Measurements from ENCODE around the gene MCF2L2. TPM values are rescaled to one million over a fixed set of nuclear protein-coding genes. Genes with fewer than 3 reads are reported as not detected.

MCF2L2 gene
- total and polyA plus RNA-seq, 11 donors = 0.12 to 1.4 (median 0.23) TPM; not detected in 1

DNA sequence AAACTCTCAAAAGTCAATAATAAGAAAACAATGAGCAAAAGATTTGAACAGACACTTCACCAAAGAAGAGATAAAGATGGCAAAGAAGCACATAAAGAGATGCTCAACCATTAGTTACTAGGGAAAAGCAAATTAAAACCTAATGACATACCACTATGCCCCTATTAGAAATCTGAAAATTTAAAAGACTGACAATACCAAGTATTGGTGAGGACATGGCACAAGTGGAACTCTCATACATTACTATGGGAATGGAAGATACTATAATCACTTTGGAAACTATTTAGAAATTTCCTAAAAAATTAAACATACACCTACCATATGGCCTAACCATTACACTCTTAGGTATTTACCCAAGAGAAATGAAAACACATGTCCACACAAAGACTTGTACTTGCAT, 230.7 kb downstream of the MCF2L2 start:
- Histone ChIP-seq H3K4me3 (no peak overlapping the region), H3K27ac (no peak overlapping the region), H3K27me3 (no peaks in the 10 kb centered on the region), H3K9me3 (peaks cover 0 to 4% (median 0%) of the 10 kb centered on the region in 12 donors), H3K36me3 (no peaks in the 10 kb centered on the region), H3K4me1 (no peaks in the 10 kb centered on the region)
- intact Hi-C loops (cut with DNase I) = no loop called here
- ATAC-seq (no peak), DNase-seq (no peak)
- no peak for TF ChIP-seq POLR2A (IDR thresholded peaks at IDR 0.05)
- TF ChIP-seq, protein P1, sequence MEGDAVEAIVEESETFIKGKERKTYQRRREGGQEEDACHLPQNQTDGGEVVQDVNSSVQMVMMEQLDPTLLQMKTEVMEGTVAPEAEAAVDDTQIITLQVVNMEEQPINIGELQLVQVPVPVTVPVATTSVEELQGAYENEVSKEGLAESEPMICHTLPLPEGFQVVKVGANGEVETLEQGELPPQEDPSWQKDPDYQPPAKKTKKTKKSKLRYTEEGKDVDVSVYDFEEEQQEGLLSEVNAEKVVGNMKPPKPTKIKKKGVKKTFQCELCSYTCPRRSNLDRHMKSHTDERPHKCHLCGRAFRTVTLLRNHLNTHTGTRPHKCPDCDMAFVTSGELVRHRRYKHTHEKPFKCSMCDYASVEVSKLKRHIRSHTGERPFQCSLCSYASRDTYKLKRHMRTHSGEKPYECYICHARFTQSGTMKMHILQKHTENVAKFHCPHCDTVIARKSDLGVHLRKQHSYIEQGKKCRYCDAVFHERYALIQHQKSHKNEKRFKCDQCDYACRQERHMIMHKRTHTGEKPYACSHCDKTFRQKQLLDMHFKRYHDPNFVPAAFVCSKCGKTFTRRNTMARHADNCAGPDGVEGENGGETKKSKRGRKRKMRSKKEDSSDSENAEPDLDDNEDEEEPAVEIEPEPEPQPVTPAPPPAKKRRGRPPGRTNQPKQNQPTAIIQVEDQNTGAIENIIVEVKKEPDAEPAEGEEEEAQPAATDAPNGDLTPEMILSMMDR (IDR thresholded peaks at IDR 0.05) = no peak

DNA sequence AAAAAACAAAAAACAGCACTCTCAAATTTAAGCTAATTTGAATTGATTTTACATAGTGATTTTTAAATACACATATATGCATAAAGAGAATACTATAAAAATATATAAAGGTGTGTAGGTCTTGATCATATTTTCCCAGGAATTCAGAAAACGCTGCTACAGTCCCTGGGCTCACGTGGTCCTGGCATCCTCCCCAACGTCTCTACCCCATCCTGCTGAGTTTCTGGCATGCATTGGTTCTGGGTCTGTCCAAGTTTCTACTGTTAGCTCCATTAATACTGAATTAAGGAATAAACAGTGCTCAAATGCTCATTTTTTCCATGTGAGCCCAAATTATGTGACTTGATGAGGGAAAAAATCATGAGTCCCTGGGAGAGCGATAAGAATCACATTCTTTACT, 233.2 kb downstream of the MCF2L2 start:
- no peak overlapping the region for H3K4me3 ChIP-seq
- 87 to 93% (median 90%) methylated on average over 4 of the region's 4 CpGs for WGBS, 4 donors
- no peak overlapping the region for H3K27ac ChIP-seq
- TF ChIP-seq, protein P1 (IDR thresholded peaks at IDR 0.05) = no peak
- TF ChIP-seq POLR2A (IDR thresholded peaks at IDR 0.05) = no peak
- intact Hi-C loops (cut with DNase I) = no loop called here
- DNase-seq = no peak
- H3K36me3 ChIP-seq = no peaks in the 10 kb centered on the region
- no peaks in the 10 kb centered on the region for H3K27me3 ChIP-seq
- no peaks in the 10 kb centered on the region for H3K9me3 ChIP-seq
- H3K4me1 ChIP-seq = no peaks in the 10 kb centered on the region
- ATAC-seq = no peak

DNA sequence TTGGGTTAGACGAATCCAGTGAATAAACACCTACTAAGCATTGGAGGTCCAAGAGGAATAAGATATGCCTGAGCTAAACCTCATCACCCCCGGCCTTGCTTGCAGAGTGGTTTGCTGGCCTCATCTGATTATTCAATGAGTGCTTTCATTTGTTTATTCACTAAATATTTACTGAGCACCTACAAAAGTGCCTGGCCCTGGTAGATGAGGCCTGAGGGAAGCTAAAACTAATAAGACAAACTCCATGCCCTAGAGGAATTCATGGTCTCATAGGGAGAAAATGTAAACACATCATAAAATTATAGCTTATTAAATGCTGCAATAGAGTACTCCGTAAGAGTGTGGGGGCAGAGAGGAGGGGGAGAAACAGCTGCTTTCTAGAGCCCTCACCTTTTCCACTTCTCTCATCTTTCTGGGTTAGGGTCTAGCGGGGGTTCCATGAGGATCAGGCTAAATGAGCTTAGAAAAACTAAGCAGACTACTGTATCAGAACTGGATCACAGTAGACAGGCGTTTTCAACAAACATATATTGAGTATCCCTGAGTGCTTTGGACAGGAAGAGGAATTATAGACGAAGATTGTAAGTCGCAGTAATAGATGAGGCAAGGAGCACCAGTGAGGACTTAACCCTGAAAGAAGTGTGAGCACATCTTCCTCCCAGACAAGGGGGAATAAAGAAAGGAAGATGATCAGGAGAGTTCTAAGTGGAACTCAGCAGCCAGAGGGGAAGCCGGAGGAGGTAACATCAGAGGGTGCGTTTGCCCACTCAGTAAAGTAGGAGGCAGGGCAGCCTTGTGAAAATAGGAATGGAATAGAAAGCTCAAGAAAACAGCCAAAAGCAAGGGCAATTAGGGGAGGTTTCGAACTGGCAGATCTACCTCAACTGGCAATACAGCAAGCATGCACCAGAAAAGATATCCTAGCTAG, 234.4 kb downstream of the MCF2L2 start:
- ATAC-seq (no peak), DNase-seq (no peak)
- intact Hi-C loops (cut with DNase I) = no loop called here
- H3K4me3 ChIP-seq = no peak overlapping the region
- no peak overlapping the region for H3K27ac ChIP-seq
- WGBS, 4 donors = 78 to 81% (median 80%) methylated on average over 10 of the region's 10 CpGs
- TF ChIP-seq, protein P1 (IDR thresholded peaks at IDR 0.05) = no peak
- TF ChIP-seq POLR2A (IDR thresholded peaks at IDR 0.05) = no peak
- H3K27me3 ChIP-seq = no peaks in the 10 kb centered on the region
- peaks cover 0 to 3% (median 0%) of the 10 kb centered on the region in 12 donors for H3K4me1 ChIP-seq
- no peaks in the 10 kb centered on the region for H3K9me3 ChIP-seq
- no peaks in the 10 kb centered on the region for H3K36me3 ChIP-seq

DNA sequence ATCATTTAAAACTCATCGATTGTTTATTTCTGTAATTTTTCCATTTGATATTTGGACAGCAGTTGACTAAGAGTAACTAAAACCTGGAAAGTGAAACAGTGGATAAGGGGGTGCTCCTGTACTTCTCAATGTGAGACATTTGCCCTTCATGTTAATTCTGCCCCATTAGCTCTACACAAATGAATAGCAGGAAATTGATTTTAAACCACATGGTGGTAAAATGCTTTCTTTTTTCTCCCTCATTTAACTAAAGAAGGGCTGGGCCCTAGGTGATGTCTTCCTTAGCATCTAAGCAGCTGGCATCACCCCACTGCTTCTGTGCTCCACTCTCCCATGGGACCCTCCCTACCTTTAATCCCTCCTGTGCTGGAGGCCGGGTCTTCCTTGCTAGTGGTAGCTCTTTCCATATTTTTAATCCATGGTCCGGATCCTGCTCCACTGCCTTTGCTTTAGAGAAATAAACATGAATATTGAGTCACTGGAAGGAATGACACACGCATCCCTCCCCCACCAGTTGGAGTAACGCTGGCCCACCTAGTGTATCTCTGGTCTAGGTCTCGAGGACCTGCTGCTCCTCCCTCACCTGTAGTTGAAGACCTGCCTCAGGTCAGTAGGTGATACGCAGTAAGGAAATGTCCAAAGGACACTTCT, 235.6 kb downstream of the MCF2L2 start:
- TF ChIP-seq, protein P1 (IDR thresholded peaks at IDR 0.05) = no peak
- TF ChIP-seq POLR2A (IDR thresholded peaks at IDR 0.05) = no peak
- H3K4me3 ChIP-seq = no peak overlapping the region
- 92 to 99% (median 96%) methylated on average over 7 of the region's 7 CpGs for WGBS, 4 donors
- peaks cover 0 to 4% (median 0%) of the 10 kb centered on the region in 12 donors for H3K4me1 ChIP-seq
- H3K9me3 ChIP-seq = no peaks in the 10 kb centered on the region
- no peaks in the 10 kb centered on the region for H3K27me3 ChIP-seq
- ATAC-seq (no peak), DNase-seq (no peak)
- H3K36me3 ChIP-seq = no peaks in the 10 kb centered on the region
- H3K27ac ChIP-seq = no peak overlapping the region
- intact Hi-C loops (cut with DNase I) = no loop called here
